ENCODE data around the gene SPTBN1. TPM values are rescaled to one million over a fixed set of nuclear protein-coding genes. Genes with fewer than 3 reads are reported as not detected.
A peak's percentile ranks its signal among the peaks of the same experiment; 100 is the strongest.
"Not testable (repeated sequence)": the region's sequence is repeated elsewhere in the genome, so short reads cannot be mapped to it uniquely, and the experiment has no call there.

The SPTBN1 gene
- total RNA-seq, 4 donors from 2014 or later: 65.0 to 217 (median 85.3) TPM

- no peaks in the 10 kb centered on the region for H3K36me3 ChIP-seq
- WGBS, 2 donors: 58 to 59% methylated on average over 2 of the region's 2 CpGs
- intact Hi-C loops (cut with DNase I): no loop called here
- TF ChIP-seq POLR2A (IDR thresholded peaks at IDR 0.05): no peak
- TF ChIP-seq CTCF (IDR thresholded peaks at IDR 0.05): no peak
- no peaks in the 10 kb centered on the region for H3K27me3 ChIP-seq
- H3K9me3 ChIP-seq: no peaks in the 10 kb centered on the region
- peak overlapping the region in 2 of 4 donors; percentile 22 to 65 for H3K27ac ChIP-seq
- DNase-seq: no peak
- peaks cover 0 to 53% (median 18%) of the 10 kb centered on the region in 3 donors for H3K4me1 ChIP-seq
- no peak overlapping the region for H3K4me3 ChIP-seq
Observed at GRCh38 chr2:54504866-54505265, 48.7 kb downstream of the SPTBN1 start.

- DNase-seq: no peak
- H3K27me3 ChIP-seq: no peaks in the 10 kb centered on the region
- H3K4me1 ChIP-seq: peaks cover 0 to 41% (median 0%) of the 10 kb centered on the region in 3 donors
- intact Hi-C loops (cut with DNase I): no loop called here
- 74 to 83% methylated on average over 6 of the region's 6 CpGs for WGBS, 2 donors
- no peaks in the 10 kb centered on the region for H3K36me3 ChIP-seq
- H3K9me3 ChIP-seq: no peaks in the 10 kb centered on the region
- H3K27ac ChIP-seq: no peak overlapping the region
- H3K4me3 ChIP-seq: no peak overlapping the region
- no peak for TF ChIP-seq CTCF (IDR thresholded peaks at IDR 0.05)
- no peak for TF ChIP-seq POLR2A (IDR thresholded peaks at IDR 0.05)
Observed at GRCh38 chr2:54508541-54508940, 52.4 kb downstream of the SPTBN1 start.

GRCh38 chr2:54509043-54509442 lies 52.9 kb downstream of the SPTBN1 start:
- 89 to 98% methylated on average over 5 of the region's 5 CpGs for WGBS, 2 donors
- intact Hi-C loops (cut with DNase I); H3K9me3 ChIP-seq; H3K27ac ChIP-seq; DNase-seq; H3K27me3 ChIP-seq; H3K36me3 ChIP-seq; H3K4me3 ChIP-seq: not testable (repeated sequence)
- peaks cover 0 to 36% (median 0%) of the 10 kb centered on the region in 3 donors for H3K4me1 ChIP-seq

GRCh38 chr2:54510916-54511315 lies 54.8 kb downstream of the SPTBN1 start:
- intact Hi-C loops (cut with DNase I): no loop called here
- no peak overlapping the region for H3K27ac ChIP-seq
- DNase-seq: no peak
- no peak overlapping the region for H3K4me3 ChIP-seq
- peaks cover 0 to 34% (median 0%) of the 10 kb centered on the region in 3 donors for H3K4me1 ChIP-seq
- H3K27me3 ChIP-seq: no peaks in the 10 kb centered on the region
- no peaks in the 10 kb centered on the region for H3K36me3 ChIP-seq
- TF ChIP-seq POLR2A (IDR thresholded peaks at IDR 0.05) (no peak), CTCF (IDR thresholded peaks at IDR 0.05) (no peak)
- 58 to 77% methylated on average over 2 of the region's 2 CpGs for WGBS, 2 donors
- no peaks in the 10 kb centered on the region for H3K9me3 ChIP-seq

GRCh38 chr2:54512183-54512582 lies 56.1 kb downstream of the SPTBN1 start:
- no peak overlapping the region for H3K4me3 ChIP-seq
- 80 to 86% methylated on average over 3 of the region's 3 CpGs for WGBS, 2 donors
- no peaks in the 10 kb centered on the region for H3K36me3 ChIP-seq
- no peaks in the 10 kb centered on the region for H3K9me3 ChIP-seq
- H3K27me3 ChIP-seq: no peaks in the 10 kb centered on the region
- H3K4me1 ChIP-seq: peaks cover 0 to 34% (median 0%) of the 10 kb centered on the region in 3 donors
- DNase-seq: no peak
- TF ChIP-seq POLR2A (IDR thresholded peaks at IDR 0.05) (no peak), CTCF (IDR thresholded peaks at IDR 0.05) (no peak)
- intact Hi-C loops (cut with DNase I): no loop called here
- H3K27ac ChIP-seq: no peak overlapping the region
